NCI-H82 treated with DMSO at 0.1 percent for 48 hours (cell line): ENCODE measurements around the gene HNRNPA1L2.
"Not testable (repeated sequence)": the region's sequence is repeated elsewhere in the genome, so short reads cannot be mapped to it uniquely, and the experiment has no call there.

Experiments
- DNase-seq: peaks from one replicate; lab custom pipeline; 2025; ENCODE audit not compliant: unreplicated experiment; lab: John Stamatoyannopoulos, UW

HNRNPA1L2 gene

DNA sequence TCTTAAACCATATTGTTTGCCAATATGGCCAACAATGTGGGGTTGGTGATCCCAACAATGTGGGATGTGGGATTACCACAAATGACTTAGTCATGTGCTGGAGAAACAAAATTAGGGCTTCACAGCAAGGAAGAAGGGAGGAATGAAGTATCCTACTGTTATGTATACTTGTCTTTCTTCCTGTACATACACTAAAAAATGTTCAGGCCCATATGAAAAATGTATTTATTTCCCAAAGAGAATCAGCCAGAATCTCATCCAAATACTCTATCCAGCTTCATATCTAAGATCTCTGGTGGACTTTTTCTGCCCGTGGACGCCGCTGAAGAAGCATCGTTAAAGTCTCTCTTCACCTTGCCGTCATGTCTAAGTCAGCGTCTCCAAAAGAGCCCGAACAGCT, at the start of gene HNRNPA1L2:
TSS of gene HNRNPA1L2 (plus strand) at position 301 of the 400 bp plus-strand sequence. CDS start at position 363, 62 bp downstream.
- DNase-seq = no peak

DNA sequence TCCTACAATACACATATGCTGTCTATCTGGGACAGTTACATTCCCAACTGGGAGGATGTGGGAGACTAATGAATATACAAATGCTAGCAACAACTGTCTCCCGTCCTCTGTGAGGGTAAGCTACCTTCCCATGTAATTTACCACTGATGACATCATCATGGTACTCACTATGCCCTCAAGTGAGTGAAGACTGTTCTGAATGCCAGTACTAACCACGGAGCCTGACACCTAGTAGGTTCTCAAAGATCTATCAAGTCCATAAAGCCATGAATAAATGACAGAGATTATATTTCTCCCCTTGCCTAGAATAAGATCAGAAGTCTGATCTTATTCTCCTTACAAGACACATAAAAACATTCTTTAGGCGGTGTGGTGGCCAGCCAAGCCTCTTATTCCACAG, 49.1 kb upstream of the HNRNPA1L2 start:
- not testable (repeated sequence) for DNase-seq

DNA sequence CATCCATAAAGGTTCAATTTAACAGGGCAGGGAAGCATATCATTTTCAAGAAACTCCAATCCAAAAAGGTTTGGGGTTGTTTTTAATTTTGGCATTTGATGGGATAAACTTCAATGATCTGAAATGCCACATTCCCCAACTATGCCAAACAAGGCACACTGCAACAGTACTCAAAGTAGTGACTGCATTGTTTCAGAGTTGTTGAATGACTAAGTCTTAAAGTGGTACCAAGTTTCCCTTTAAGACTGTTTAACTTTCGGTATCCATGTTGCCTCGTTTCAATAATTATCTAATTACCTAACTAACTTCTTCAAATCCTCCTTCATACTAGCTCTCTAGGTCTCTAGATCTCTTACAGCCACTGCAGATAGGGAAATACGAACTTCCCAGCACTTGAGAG, 48.4 kb upstream of the HNRNPA1L2 start:
- DNase-seq = not testable (repeated sequence)

DNA sequence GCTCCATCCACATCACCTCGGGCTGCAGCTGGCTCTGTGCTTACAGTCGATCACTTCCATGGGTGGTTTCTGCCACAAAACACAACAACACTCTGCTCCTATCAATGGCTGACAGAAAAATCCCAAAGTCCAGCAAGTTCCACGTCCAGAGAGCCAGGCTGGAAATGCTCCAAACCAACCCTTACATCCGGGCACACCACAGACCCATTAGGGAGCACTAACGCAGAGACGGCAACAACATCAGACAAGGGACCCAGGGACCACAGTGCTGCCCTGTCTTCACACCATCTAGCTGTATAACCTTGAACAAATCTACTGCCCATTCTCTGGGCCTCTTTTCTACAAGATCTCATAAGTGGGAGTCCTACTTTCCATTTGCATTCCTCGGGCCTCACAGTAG, 47.9 kb upstream of the HNRNPA1L2 start:
- DNase-seq = not testable (repeated sequence)

DNA sequence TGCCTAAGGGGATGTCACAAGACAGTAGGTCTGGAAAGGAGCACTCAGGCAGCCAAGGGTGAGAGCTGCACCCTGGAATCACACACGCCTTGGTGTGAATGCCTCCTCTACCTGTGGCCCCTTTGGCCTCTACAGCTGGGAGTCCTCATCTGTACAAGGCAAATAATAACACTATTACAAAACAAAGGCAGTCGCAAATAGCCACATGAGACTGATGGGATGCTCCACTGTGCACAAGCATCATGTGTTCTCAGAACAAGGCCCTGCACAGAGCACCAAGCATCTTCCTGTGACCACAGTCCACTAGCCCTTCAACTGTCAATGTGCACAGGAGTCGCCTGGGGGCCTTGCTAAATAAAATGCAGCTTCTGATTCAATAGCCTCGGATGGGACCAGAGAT, 44.6 kb upstream of the HNRNPA1L2 start:
- no peak for DNase-seq

DNA sequence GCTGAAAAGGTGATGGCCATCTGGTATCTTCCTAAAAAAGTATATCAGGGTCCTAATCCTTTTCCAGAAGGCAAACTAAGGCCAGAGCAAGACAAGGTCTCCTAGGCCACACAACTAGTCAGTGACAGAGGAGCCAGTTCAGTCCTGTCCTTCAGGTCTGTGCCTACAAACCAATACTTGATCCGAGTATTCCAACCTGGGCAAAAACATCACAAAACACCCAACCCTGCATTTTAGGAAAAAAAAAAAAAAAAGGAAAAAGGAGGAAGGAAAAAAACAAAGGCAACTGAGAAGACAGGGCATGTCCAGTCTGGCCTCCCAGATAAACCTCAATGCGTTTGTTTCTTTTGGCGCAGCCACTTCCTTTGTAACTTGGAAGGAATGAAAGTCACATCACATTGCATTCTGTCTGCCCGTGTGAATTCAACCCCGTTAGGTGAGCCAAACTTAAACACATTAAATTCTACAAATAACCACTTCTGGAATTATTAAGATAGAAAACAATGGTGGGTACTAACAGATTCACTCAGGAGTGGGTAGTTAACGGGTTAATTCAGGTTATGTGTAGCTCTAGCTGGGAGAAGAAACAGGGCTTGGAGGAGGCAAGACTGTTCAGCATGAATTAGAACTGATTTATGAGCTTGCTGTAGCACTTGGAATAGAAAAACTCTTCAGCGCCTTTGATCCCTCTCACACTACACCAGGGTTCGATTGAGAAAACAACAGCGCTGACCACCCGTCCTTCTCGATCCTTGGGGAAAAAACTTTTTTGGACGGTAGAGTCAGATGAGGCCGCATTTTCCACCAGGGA, 43.0 kb upstream of the HNRNPA1L2 start:
- DNase-seq = peak; percentile 21

DNA sequence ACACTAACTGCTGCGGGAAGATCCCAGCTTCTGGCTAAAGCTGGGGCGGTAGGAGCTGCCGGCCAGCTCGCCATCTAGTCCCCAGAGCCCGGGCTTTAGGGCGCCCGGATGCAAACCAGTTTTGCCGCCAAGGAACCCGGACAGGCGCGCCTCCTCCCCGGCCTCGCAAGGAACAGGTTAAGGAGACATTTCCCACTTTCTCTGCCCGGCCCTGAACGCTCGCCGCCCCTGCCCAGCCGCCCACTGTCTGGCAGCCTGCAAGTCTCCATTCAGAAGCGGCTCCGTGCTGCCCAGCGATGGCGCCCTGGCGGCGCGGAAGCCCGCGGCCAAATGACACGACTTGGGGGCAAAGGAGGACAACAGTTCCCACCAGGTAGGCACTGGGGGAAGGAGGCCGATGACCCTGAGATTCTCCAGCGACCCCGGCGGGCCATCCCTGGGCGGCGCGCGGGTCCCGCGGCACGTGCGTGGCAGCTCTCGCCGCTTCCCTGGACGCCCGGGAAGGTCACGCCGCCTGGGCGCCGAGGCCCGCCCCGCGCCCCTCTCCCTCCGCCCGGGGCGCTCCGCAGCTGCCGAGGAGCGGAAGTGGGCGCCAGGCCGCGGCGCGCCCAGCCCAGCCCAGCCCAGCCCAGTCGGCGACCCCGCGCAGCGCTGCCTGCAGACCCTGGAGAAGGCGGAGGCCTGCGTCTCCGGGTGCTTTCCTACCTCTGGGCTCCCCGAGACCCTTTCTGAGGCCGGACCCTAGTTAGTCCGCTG, 42.2 kb upstream of the HNRNPA1L2 start:
- DNase-seq = no peak

DNA sequence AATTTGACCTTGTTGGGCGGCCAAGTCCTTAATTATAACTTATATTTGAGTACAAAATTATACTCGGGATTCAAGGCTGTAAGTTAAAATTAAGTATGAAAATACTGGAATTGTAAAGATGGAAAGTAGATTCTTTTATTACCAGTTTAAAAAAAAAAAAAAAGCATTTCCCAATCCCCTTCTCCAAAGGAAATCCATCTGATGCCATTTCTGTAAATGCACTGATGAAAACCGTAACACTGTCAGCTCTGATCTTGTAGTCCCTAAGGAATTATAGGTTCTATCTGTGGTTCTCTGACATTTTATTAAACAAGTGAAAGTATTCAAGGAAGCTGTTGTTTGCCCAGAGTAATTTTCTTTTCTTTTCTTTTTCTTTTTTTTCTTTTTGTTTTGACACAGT, 41.6 kb upstream of the HNRNPA1L2 start:
- DNase-seq = no peak

DNA sequence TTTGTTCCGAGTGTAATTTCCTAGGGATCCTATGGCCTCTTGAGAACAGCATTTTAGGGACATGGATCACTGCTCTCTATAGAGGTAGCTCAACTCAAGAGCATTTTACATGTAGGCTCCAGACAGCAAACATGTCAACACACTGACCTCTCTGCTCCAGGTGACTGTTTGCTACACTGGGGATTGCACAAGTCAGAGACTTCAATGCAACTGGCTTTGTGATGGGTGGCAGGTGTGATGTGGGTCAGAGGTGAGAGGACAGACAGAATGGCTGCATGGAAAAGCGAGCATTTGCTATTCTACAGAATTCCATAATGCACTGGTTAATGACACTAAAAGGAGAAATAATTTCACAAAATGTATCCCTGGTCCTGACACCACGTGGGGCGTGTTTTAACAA, 38.9 kb upstream of the HNRNPA1L2 start:
- not testable (repeated sequence) for DNase-seq

DNA sequence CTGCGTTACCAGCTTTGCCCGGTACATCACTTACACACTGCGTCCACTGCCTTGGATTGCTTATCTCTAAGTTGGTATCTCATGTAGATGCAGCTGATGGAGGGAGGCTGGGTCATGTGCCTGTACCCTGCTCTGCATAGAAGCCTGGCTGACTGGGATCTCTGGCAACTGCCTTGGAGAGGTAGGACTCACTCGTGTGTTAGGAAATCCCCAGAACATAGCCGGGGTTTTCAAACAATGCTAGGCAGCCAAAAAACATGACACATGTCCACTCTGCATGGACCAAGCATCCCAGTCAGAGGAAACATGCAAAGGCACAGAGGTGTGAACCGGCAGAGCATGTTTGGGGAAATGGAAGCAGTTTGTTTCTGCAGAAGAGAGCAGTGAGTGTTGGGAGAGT, 36.1 kb upstream of the HNRNPA1L2 start:
- DNase-seq = not testable (repeated sequence)

DNA sequence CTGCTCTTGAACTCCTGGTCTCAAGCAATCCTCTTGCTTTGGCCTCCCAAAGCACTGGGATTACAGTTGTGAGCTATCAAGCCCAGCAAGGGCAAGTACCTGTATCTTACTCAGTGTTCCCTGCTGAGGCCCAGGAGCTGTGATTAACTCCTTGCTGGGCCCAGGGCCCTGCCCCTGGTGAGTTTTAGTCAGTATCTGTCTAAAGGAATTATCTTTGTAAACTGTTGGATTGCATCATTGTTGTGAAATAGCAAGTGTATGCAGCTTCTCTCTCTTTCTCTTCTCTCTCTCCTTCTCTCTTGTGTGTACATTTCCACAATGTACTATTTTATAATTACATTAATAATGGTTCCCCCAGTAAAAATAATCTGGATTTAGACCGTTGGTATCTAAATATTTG, 35.4 kb upstream of the HNRNPA1L2 start:
- DNase-seq = not testable (repeated sequence)

DNA sequence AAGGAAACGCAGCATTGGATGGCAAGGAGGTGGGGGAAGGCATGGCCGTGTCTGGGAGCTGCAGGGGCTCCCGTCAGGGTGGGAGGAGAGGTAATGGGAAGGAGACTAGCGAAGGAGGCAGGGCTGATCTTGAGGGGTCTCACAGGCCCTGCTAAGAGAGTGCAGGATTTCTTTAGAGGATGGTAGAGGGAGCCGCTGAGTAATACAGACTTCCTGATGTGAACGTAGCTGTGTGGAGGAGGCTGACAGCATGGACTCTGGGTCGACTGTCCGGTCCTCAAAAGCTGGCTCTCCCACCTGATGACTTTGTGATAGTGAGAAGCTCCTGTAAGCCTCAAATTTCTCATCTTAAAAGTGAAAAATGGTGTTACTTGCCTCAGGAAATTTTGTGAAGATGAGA, 34.0 kb upstream of the HNRNPA1L2 start:
- not testable (repeated sequence) for DNase-seq

DNA sequence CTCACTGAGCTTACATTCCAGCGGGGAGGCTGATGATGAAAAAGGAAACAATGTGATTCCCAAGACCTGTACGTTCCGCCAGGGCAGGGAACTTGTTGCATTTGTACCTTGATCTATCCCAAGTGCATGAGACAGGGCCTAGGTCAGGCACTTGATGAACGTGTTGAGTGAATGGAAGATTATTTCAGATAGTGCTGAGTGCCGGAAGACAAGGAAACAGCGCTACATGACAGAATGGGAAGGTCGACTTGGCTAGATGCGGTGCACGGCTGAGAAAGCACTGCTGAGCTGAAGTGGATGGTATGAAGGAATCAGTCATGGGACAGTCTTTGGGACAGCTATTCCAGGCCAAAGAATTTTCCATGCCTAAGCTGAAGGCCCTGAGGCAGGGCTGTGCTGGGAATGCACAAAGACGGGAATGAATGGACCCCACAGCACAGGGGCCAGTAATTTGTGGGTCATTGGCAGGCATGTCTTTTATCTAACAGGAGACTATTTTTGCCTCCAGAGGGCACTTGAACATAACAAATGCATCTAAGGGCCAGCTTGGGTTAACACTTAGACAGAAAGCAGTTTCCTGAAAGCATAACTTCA, 33.1 kb upstream of the HNRNPA1L2 start:
- peak; percentile 2 for DNase-seq

DNA sequence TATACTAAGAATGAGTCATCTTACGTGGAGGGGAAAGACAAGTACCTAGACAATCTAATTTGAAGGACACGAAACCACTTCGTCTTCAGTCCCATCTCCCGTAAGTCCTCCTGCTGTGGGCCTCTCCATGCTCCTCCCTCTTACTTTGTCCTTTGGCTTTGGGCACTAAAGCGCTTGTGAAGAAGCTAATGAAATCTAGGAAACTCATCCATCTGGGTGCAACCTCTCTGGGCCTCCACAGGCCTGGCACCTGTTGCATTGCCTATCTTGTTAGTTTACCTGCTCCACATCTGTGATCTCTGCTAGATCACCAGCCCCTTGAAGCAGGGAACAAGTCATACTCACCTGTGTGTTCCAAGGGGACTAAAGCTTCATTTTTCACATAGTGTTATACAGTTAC, 32.1 kb upstream of the HNRNPA1L2 start:
- not testable (repeated sequence) for DNase-seq

DNA sequence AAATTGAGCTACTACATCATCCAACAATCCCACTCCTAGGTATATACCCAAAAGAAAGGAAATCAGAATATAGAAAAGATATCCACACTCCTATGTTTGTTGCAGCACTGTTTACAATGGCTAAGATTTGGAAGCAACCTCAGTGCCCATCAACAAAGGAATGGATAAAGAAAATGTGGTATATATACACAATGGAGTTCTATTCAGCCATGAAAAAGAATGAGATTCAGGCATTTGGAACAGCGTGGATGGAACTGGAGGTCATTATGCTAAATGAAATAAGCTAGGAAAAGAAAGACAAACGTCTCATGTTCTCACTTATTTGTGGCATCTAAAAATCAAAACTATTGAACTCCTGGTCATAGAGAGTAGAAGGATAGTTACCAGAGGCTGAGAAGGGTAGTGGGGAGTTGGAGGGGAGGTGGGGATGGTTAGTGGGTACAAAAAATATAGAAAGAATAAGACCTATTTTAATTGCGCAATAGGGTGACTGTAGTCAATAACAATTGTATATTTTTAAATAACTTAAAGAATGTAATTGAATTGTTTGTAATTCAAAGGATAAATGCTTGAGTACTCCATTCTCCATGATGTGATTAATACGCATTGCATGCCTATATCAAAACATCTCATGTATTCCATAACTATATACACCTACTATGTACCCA, 27.0 kb upstream of the HNRNPA1L2 start:
- no peak for DNase-seq

DNA sequence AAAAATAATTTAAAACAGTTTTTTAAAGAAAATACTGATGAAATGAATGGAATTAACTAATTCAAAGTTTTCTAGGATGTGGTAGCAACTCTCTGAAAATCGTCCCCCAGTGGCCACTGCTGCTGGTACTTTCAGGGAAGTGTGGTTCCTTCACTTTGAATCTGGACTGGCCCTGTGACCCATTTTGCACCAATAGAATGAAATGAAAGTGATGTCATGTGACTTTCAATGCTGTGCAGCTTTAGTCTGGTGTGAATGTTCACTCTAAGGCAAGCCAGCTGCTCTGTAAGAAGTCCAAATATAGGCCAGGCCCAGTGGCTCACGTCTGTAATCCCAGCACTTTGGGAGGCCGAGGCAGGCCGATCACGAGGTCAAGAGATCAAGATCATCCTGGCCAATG, 26.4 kb upstream of the HNRNPA1L2 start:
- DNase-seq = peak; percentile 6

DNA sequence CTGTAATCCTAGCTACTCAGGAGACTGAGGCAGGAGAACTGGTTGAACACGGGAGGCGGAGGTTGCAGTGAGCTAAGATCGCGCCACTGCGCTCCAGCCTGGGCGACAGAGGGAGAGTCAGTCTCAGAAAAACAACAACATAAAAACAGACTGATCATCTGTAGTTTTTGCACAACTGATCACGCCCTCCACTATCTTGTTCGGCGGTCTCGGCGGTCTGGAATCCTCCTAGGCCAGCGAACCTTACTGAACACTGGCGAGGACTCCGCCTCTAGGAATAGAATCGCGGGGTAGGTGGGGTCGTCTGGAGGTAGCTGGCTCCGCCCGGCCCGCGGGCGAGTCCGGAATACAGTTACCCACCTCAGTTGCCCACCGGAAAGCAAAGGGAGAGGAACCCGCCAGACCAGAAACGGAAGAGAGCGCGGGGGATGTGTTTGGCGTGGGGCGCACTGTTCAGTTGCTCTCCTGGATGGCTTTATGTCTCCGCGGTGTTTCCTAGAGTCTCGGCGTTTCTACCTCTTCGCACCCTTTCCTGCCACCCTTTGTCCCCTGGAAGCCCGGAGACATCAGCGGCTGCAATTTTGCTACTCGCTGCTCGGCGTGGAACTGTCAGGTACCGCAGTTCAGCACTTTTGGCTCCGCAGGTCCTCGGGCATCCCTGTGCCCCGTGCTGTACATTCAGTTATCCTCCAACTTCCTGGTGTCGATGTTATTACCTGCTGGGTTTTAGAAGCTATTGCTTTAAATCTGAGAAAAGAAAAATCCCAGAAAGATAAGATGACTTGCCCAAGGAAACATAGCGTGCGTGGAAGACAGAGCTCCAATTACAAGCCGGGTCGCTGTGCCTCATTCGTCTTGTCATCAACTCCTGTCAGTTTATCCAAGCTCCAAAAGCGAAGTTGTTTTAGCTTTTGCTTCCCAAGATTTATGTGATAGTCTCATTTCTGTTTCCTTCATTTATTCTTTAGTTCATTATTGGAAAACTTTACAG, 24.9 kb upstream of the HNRNPA1L2 start:
- DNase-seq = peak; percentile 93

DNA sequence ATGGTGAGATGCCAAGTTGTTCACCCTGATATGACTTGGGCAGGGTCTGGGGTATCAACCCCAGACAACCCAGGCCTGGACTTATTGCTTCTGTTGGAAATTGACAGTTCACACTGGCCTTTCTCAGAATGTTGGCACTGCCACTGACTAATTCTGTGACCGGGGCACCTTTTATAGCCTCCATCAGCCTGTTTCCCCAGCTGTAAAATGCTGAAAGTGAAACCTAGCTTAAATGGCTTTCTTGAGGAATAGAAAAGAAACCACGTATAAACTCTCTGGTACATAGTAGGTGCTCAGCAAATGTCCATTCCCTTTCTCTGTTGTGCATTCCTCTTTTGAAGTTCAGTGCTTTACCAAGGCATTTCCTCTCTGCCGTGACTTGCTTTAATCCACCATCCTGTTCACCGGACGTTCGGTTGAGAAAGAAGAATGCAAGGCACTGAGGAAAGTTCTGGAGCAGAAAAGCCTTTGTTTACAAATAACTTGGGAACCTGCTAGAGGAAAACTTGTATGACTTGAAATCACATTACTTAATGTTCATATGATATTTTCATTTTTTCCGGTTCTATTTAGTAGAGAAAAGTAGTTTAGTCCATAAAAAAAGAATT, 11.0 kb upstream of the HNRNPA1L2 start:
- DNase-seq = not testable (repeated sequence)

DNA sequence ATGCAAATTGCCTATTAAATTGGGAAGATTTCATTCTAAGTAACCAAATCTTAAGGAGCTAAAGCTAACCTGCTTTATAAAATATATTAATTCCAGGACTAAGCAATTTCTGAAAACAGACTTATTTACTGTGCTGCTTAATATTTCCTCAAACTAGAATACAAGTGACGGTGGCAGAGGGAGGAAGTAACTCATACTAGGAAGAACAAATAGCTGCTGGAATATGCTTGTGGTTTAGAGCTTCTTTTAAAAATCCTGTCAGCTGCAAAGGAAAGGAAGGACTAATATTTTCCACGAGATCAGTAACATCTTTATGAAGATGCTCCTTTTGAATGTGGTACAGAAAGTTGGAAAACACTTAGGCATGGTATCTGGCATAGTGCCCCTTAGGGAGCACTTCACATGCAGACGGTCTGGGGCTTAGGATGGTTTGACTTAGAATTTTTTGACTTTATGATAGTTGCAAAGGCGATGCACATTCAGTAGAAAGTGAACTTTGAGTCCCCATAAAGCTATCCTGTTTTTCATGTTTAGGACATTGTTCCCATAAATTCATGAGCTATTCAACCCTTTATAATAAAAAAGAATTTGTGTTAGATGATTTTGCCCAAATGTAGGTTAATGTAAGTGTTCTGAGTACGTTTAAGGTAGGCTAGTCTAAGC, 3.4 kb upstream of the HNRNPA1L2 start:
- no peak for DNase-seq
